Stimulated activated CD4-positive, alpha-beta T cell treated with anti-CD3 and anti-CD28 coated beads, TNF-alpha, amount 100 ng/mL, for 48 hours (primary cell): ENCODE results near the gene LGI2.
"Not testable (repeated sequence)": the region's sequence is repeated elsewhere in the genome, so short reads cannot be mapped to it uniquely, and the experiment has no call there.

Experiments used
- DNase-seq, 3 donors: peaks; one replicate each; pipeline ENCODE4 v3.0.0-alpha.2; 2020; ENCODE audit warnings: low read depth in 3 of 3

Gene LGI2

GRCh38 chr4:25030277-25031076, at the start of gene LGI2:
Gene LGI2 (minus strand): TSS chr4:25030946. CDS start chr4:25030693, 253 bp downstream.
- DNase-seq: no peak

GRCh38 chr4:25078523-25078922, 47.8 kb upstream of the LGI2 start:
- no peak for DNase-seq

GRCh38 chr4:25076625-25077398, 46.1 kb upstream of the LGI2 start:
- DNase-seq: no peak

- no peak for DNase-seq
Observed at GRCh38 chr4:25075851-25076250, 45.1 kb upstream of the LGI2 start.

GRCh38 chr4:25075129-25075528, 44.4 kb upstream of the LGI2 start:
- no peak for DNase-seq

GRCh38 chr4:25070545-25070944, 39.8 kb upstream of the LGI2 start:
- no peak for DNase-seq

- no peak for DNase-seq
Observed at GRCh38 chr4:25069014-25069413, 38.3 kb upstream of the LGI2 start.

- DNase-seq: no peak
Observed at GRCh38 chr4:25068386-25068785, 37.6 kb upstream of the LGI2 start.

- DNase-seq: no peak
Observed at GRCh38 chr4:25065932-25066590, 35.3 kb upstream of the LGI2 start.

- DNase-seq: no peak
Observed at GRCh38 chr4:25065431-25065858, 34.7 kb upstream of the LGI2 start.

- not testable (repeated sequence) for DNase-seq
Observed at GRCh38 chr4:25064447-25064846, 33.7 kb upstream of the LGI2 start.

GRCh38 chr4:25063116-25063515, 32.4 kb upstream of the LGI2 start:
- no peak for DNase-seq

- no peak for DNase-seq
Observed at GRCh38 chr4:25062098-25062497, 31.4 kb upstream of the LGI2 start.

GRCh38 chr4:25061602-25062001, 30.9 kb upstream of the LGI2 start:
- DNase-seq: no peak

- DNase-seq: no peak
Observed at GRCh38 chr4:25060963-25061340, 30.2 kb upstream of the LGI2 start.

- DNase-seq: no peak
Observed at GRCh38 chr4:25060241-25060962, 29.7 kb upstream of the LGI2 start.

- DNase-seq: no peak
Observed at GRCh38 chr4:25059791-25060190, 29.0 kb upstream of the LGI2 start.

GRCh38 chr4:25058796-25059195, 28.1 kb upstream of the LGI2 start:
- DNase-seq: no peak

- DNase-seq: no peak
Observed at GRCh38 chr4:25057299-25057698, 26.6 kb upstream of the LGI2 start.

GRCh38 chr4:25052037-25052436, 21.3 kb upstream of the LGI2 start:
- DNase-seq: not testable (repeated sequence)

GRCh38 chr4:25051534-25051933, 20.8 kb upstream of the LGI2 start:
- no peak for DNase-seq
